Measurements from ENCODE around the gene U2AF2. TPM values are rescaled to one million over a fixed set of nuclear protein-coding genes. Genes with fewer than 3 reads are reported as not detected.

Gene U2AF2
- total and polyA plus RNA-seq, 9 of the 15 experiments (the other 6 are each of a cell fraction or from before 2014, with no cell fraction given): 3.0 to 331 (median 157) TPM

- TF ChIP-seq ATF6 (CRISPR knock-in tag; IDR thresholded peaks at IDR 0.05): no peak
- TF ChIP-seq ZBTB26 (CRISPR knock-in tag; IDR thresholded peaks at IDR 0.05): no peak
- no peak for TF ChIP-seq AFF4 (CRISPR knock-in tag; IDR thresholded peaks at IDR 0.05)
- TF ChIP-seq REST (IDR thresholded peaks at IDR 0.05; ENCODE audit: borderline replicate concordance): 0 out of 2 replicates have a peak, but pooled peaks have one; percentile 31
- no peak for TF ChIP-seq REST (CRISPR knock-in tag; IDR thresholded peaks at IDR 0.05; ENCODE audit: low read depth)
- TF ChIP-seq HMGN3 (IDR thresholded peaks at IDR 0.05; ENCODE audit: borderline replicate concordance, extremely low read depth, insufficient read length, low read depth, low read length): peak; percentile 36
- TF ChIP-seq RAD21 (CRISPR knock-in tag; conservative IDR thresholded peaks at IDR 0.05 in 1 of 2, IDR thresholded peaks at IDR 0.05 in 1 of 2): peak in 1 of 2 experiments; percentile 30; a peak in 1 of 4 replicates
- TF ChIP-seq BDP1 (IDR thresholded peaks at IDR 0.05; ENCODE audit: insufficient read depth, insufficient read length): no peak
- 0 out of 2 replicates have a peak, but pooled peaks have one; percentile 23 for TF ChIP-seq RB1 (IDR thresholded peaks at IDR 0.05; ENCODE audit: low read depth)
- no peak for TF ChIP-seq PTRF (tag; IDR thresholded peaks at IDR 0.05)
Observed at GRCh38 chr19:55703790-55704215, 49.0 kb downstream of the U2AF2 start (continued).

Data from K562 (cell line).